SK-N-SH treated with all-trans-retinoic acid at 6 μM for 48 hours (cell line): ENCODE measurements around the gene STK40.

Experiments used
- ATAC-seq: fragments of 200-7000 bp; cut with Tn5 transposase; 3 replicates; pipeline ENCODE4 v1.9.1; 2020; ENCODE audit warnings: mild to moderate bottlenecking, moderate library complexity
- ARNTL ChIP-seq: fragments of 450-650 bp; formaldehyde crosslinking; IDR thresholded peaks from 2 replicates; pipeline ENCODE4 v1.5.0; 2020; ENCODE audit warnings: low read depth, mild to moderate bottlenecking, moderate library complexity, borderline replicate concordance
- BACH2 ChIP-seq: fragments of 250-450 bp; sonication (Bioruptor Pico); IDR thresholded peaks from 2 replicates; pipeline ENCODE4 v1.9.0; 2021; ENCODE audit warnings: mild to moderate bottlenecking, borderline replicate concordance
- CREB5 ChIP-seq: fragments of 250-450 bp; sonication (Bioruptor Pico); IDR thresholded peaks from 2 replicates; pipeline ENCODE4 v1.5.1; 2020; ENCODE audit warnings: low read depth, mild to moderate bottlenecking, moderate library complexity
- CSDC2 ChIP-seq: fragments of 250-450 bp; sonication (Bioruptor Pico); IDR thresholded peaks from 2 replicates; pipeline ENCODE4 v1.5.0; 2020; ENCODE audit warnings: mild to moderate bottlenecking, moderate library complexity
- ESRRG ChIP-seq: fragments of 250-450 bp; sonication (Bioruptor Pico); IDR thresholded peaks from 2 replicates; pipeline ENCODE4 v1.6.1; 2021; ENCODE audit warnings: mild to moderate bottlenecking
- GLIS3 ChIP-seq: fragments of 250-450 bp; sonication (Bioruptor Pico); IDR thresholded peaks from 2 replicates; pipeline ENCODE4 v1.5.0; 2020; ENCODE audit warnings: mild to moderate bottlenecking, moderate library complexity
- ISL1 ChIP-seq: fragments of 250-450 bp; sonication (Bioruptor Pico); IDR thresholded peaks from 2 replicates; pipeline ENCODE4 v2.1.2; 2022; ENCODE audit warnings: mild to moderate bottlenecking, moderate library complexity
- OSR1 ChIP-seq: fragments of 250-450 bp; sonication (Bioruptor Pico); IDR thresholded peaks from 2 replicates; pipeline ENCODE4 v1.8.0; 2022; ENCODE audit warnings: moderate library complexity, mild to moderate bottlenecking, inconsistent platforms
- PPARA ChIP-seq: fragments of 250-450 bp; sonication (Bioruptor Pico); IDR thresholded peaks from 2 replicates; pipeline ENCODE4 v1.5.0; 2020; ENCODE audit warnings: mild to moderate bottlenecking, borderline replicate concordance
- RARB ChIP-seq: fragments of 250-450 bp; sonication (Bioruptor Pico); IDR thresholded peaks from 2 replicates; pipeline ENCODE4 v1.8.0; 2021; ENCODE audit warnings: mild to moderate bottlenecking, moderate library complexity
- SNAI2 ChIP-seq: fragments of 250-450 bp; sonication (Bioruptor Pico); IDR thresholded peaks from 2 replicates; pipeline ENCODE4 v1.5.0; 2020; ENCODE audit warnings: mild to moderate bottlenecking, moderate library complexity
- TCF4 ChIP-seq: fragments of 250-450 bp; sonication (Bioruptor Pico); IDR thresholded peaks from 2 replicates; pipeline ENCODE4 v1.8.0; 2021; ENCODE audit warnings: mild to moderate bottlenecking, moderate library complexity, borderline replicate concordance
- TOX ChIP-seq: fragments of 250-450 bp; sonication (Bioruptor Pico); IDR thresholded peaks from 2 replicates; pipeline ENCODE4 v1.8.0; 2021; ENCODE audit warnings: mild to moderate bottlenecking, moderate library complexity, borderline replicate concordance
- ZC3H10 ChIP-seq: fragments of 250-450 bp; sonication (Bioruptor Pico); IDR thresholded peaks from 2 replicates; pipeline ENCODE4 v1.5.1; 2021; ENCODE audit warnings: mild to moderate bottlenecking, moderate library complexity
- ZFP3 ChIP-seq: fragments of 250-450 bp; sonication (Bioruptor Pico); IDR thresholded peaks from 2 replicates; pipeline ENCODE4 v1.5.0; 2020; ENCODE audit warnings: mild to moderate bottlenecking, moderate library complexity
- ZFP30 ChIP-seq: fragments of 450-650 bp; formaldehyde crosslinking; IDR thresholded peaks from 2 replicates; pipeline ENCODE4 v1.5.0; 2022; ENCODE audit warnings: mild to moderate bottlenecking, moderate library complexity
- ZNF565 ChIP-seq: fragments of 450-650 bp; formaldehyde crosslinking; conservative IDR thresholded peaks from 2 replicates; pipeline ENCODE4 v1.5.0; 2020; ENCODE audit warnings: low read depth, mild to moderate bottlenecking, moderate library complexity
- ZNF70 ChIP-seq: fragments of 450-650 bp; formaldehyde crosslinking; IDR thresholded peaks from 2 replicates; pipeline ENCODE4 v1.5.0; 2020; ENCODE audit warnings: mild to moderate bottlenecking, moderate library complexity
- TF ChIP-seq, protein P1 (sequence below): fragments of 250-450 bp; sonication (Bioruptor Pico); IDR thresholded peaks from 2 replicates; pipeline ENCODE4 v1.5.1; 2021; ENCODE audit warnings: mild to moderate bottlenecking, moderate library complexity
- TF ChIP-seq, protein P2 (sequence below): fragments of 250-450 bp; sonication (Bioruptor Pico); IDR thresholded peaks from 2 replicates; pipeline ENCODE4 v1.5.0; 2020; ENCODE audit warnings: mild to moderate bottlenecking, moderate library complexity
- TF ChIP-seq, protein P3 (sequence below): fragments of 250-450 bp; sonication (Bioruptor Pico); IDR thresholded peaks from 2 replicates; pipeline ENCODE4 v1.8.0; 2021; ENCODE audit warnings: low read depth, mild to moderate bottlenecking, moderate library complexity, borderline replicate concordance

The STK40 gene

DNA sequence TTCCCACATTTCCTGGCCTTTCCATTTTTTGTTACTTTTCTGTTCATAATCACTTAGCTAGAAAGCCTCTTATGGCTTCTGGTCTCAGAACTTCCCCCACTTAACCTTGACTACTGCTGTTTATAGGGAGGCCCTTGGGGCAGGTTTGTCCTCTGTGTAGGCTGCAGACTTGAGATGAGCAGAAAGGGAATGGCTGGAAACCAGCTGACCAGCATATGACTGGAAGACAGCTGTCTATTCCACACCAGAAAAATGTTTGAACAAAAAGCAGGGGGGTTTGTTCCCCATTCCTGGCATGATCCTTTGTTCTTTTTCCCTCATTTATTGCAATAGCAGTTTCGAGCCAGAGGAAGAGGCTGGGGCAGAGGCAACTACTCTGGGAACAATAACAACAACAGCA is 84.5 kb downstream of the STK40 start:
- ATAC-seq = no peak
- no peak for TF ChIP-seq SNAI2 (CRISPR knock-in tag)
- TF ChIP-seq PPARA (CRISPR knock-in tag) = no peak
- TF ChIP-seq ZNF70 (CRISPR knock-in tag) = no peak
- no peak for TF ChIP-seq TCF4 (CRISPR knock-in tag)
- no peak for TF ChIP-seq RARB (CRISPR knock-in tag)
- TF ChIP-seq, protein P1, sequence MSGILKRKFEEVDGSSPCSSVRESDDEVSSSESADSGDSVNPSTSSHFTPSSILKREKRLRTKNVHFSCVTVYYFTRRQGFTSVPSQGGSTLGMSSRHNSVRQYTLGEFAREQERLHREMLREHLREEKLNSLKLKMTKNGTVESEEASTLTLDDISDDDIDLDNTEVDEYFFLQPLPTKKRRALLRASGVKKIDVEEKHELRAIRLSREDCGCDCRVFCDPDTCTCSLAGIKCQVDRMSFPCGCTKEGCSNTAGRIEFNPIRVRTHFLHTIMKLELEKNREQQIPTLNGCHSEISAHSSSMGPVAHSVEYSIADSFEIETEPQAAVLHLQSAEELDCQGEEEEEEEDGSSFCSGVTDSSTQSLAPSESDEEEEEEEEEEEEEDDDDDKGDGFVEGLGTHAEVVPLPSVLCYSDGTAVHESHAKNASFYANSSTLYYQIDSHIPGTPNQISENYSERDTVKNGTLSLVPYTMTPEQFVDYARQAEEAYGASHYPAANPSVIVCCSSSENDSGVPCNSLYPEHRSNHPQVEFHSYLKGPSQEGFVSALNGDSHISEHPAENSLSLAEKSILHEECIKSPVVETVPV = no peak
- TF ChIP-seq ARNTL (CRISPR knock-in tag) = no peak
- TF ChIP-seq CSDC2 (CRISPR knock-in tag) = no peak
- no peak for TF ChIP-seq CREB5
- no peak for TF ChIP-seq BACH2
- no peak for TF ChIP-seq ESRRG (CRISPR knock-in tag)
- TF ChIP-seq, protein P2, sequence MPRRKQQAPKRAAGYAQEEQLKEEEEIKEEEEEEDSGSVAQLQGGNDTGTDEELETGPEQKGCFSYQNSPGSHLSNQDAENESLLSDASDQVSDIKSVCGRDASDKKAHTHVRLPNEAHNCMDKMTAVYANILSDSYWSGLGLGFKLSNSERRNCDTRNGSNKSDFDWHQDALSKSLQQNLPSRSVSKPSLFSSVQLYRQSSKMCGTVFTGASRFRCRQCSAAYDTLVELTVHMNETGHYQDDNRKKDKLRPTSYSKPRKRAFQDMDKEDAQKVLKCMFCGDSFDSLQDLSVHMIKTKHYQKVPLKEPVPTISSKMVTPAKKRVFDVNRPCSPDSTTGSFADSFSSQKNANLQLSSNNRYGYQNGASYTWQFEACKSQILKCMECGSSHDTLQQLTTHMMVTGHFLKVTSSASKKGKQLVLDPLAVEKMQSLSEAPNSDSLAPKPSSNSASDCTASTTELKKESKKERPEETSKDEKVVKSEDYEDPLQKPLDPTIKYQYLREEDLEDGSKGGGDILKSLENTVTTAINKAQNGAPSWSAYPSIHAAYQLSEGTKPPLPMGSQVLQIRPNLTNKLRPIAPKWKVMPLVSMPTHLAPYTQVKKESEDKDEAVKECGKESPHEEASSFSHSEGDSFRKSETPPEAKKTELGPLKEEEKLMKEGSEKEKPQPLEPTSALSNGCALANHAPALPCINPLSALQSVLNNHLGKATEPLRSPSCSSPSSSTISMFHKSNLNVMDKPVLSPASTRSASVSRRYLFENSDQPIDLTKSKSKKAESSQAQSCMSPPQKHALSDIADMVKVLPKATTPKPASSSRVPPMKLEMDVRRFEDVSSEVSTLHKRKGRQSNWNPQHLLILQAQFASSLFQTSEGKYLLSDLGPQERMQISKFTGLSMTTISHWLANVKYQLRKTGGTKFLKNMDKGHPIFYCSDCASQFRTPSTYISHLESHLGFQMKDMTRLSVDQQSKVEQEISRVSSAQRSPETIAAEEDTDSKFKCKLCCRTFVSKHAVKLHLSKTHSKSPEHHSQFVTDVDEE (CRISPR knock-in tag) = no peak
- no peak for TF ChIP-seq ZFP3
- TF ChIP-seq OSR1 (CRISPR knock-in tag) = no peak
- no peak for TF ChIP-seq ZFP30 (CRISPR knock-in tag)

DNA sequence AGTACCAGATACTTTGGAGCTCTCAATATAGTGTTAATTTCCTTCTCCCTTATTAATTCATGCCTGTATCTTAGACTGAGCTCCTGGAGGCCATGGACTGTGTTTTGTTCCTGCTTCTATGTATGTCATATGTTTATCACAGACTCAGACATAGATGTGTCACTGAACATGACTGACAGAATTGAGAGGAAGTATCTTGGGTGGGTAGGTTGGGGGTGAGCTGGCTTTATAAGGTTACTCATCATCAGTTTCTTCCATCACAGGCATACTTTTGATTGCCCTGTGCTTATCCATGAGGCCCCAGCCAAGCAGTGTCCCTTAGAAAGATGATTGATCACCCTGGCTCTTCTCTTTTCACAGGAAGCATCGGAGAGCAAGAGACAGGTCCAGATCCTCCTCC is 85.2 kb downstream of the STK40 start:
- ATAC-seq = no peak
- TF ChIP-seq TOX (CRISPR knock-in tag) = no peak

DNA sequence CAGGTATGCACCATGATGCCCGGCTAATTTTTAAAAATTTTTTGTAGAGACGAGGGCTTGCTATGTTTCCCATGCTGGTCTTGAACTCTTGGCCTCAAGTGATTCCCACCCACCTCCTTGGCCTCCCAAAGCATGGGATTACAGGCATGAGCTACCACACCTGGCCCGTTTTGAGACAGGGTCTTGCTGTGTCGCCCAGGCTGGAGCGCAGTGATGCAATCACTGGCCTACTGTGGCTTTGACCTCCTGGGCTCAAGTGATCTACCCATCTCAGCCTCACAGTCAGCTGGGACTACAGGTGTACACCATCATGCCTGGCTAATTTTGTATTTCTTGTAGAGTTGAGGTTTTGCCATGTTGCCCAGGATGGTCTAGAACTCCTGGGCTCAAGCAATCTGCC is 87.1 kb downstream of the STK40 start:
- TF ChIP-seq RARB (CRISPR knock-in tag) (no peak), ZC3H10 (CRISPR knock-in tag) (no peak), CSDC2 (CRISPR knock-in tag) (no peak), ZFP30 (CRISPR knock-in tag) (no peak), CREB5 (no peak), ARNTL (CRISPR knock-in tag) (no peak), PPARA (CRISPR knock-in tag) (no peak), OSR1 (CRISPR knock-in tag) (no peak), ZNF565 (CRISPR knock-in tag) (no peak), SNAI2 (CRISPR knock-in tag) (no peak), ZFP3 (no peak), ZNF70 (CRISPR knock-in tag) (no peak), ISL1 (no peak)
- TF ChIP-seq, protein P1 = no peak
- ATAC-seq = no peak

- ATAC-seq = no peak
- no peak for TF ChIP-seq ISL1
- TF ChIP-seq CSDC2 (CRISPR knock-in tag) = no peak
- no peak for TF ChIP-seq ZFP30 (CRISPR knock-in tag)
- TF ChIP-seq, protein P3, sequence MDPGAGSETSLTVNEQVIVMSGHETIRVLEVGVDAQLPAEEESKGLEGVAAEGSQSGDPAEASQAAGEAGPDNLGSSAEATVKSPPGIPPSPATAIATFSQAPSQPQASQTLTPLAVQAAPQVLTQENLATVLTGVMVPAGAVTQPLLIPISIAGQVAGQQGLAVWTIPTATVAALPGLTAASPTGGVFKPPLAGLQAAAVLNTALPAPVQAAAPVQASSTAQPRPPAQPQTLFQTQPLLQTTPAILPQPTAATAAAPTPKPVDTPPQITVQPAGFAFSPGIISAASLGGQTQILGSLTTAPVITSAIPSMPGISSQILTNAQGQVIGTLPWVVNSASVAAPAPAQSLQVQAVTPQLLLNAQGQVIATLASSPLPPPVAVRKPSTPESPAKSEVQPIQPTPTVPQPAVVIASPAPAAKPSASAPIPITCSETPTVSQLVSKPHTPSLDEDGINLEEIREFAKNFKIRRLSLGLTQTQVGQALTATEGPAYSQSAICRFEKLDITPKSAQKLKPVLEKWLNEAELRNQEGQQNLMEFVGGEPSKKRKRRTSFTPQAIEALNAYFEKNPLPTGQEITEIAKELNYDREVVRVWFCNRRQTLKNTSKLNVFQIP (CRISPR knock-in tag) = no peak
- no peak for TF ChIP-seq ZNF70 (CRISPR knock-in tag)
- no peak for TF ChIP-seq CREB5
- TF ChIP-seq SNAI2 (CRISPR knock-in tag) = no peak
- no peak for TF ChIP-seq RARB (CRISPR knock-in tag)
- TF ChIP-seq OSR1 (CRISPR knock-in tag) = no peak
- TF ChIP-seq, protein P1 = no peak
- TF ChIP-seq ZC3H10 (CRISPR knock-in tag) = no peak
- no peak for TF ChIP-seq ARNTL (CRISPR knock-in tag)
- TF ChIP-seq PPARA (CRISPR knock-in tag) = no peak
- no peak for TF ChIP-seq GLIS3
Observed at GRCh38 chr1:36297062-36297461, 88.7 kb downstream of the STK40 start.
